ENCODE measurements around the gene LDLRAP1. TPM values are rescaled to one million over a fixed set of nuclear protein-coding genes. Genes with fewer than 3 reads are reported as not detected.

The LDLRAP1 gene
- total RNA-seq, 1 experiment from 2014 or later = 10.4 TPM

DNA sequence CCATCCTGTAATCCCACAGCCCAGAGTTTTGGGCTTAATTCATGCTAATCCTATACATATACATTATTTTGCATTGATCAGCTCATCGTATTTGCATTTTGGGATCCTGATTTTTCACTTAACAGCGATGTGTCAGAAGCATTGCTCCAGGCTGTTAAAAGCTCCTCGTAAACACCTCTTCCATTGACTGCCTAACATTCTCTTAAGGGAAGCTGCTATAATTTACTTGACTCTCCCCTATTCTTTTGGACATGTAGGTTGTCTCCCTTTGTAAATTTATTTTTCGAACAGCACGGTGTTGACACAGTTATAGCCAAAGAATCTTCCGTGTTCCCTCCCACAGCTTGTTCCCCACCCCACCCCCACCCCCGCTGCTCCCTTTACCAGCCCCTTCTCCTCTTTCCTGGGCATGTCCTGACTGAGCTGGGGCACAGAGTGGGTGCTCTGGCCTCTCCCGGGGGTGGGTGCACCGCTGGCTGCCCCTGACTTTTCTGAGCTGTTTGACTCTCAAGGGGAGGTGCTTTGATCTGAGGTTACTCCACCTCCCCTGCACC, 22.8 kb downstream of the LDLRAP1 start:
- peaks cover 19% of the 10 kb centered on the region for H3K4me1 ChIP-seq (replicated peaks)
- DNase-seq (ENCODE audit: low read depth in 1 of 2, low spot score in 2 of 2) = no peak
- peaks cover 7% of the 10 kb centered on the region for H3K36me3 ChIP-seq
- H3K9me3 ChIP-seq (replicated peaks) = no peaks in the 10 kb centered on the region
- H3K27ac ChIP-seq = no peak overlapping the region
- no peaks in the 10 kb centered on the region for H3K27me3 ChIP-seq (replicated peaks)
- H3K4me3 ChIP-seq = no peak overlapping the region

DNA sequence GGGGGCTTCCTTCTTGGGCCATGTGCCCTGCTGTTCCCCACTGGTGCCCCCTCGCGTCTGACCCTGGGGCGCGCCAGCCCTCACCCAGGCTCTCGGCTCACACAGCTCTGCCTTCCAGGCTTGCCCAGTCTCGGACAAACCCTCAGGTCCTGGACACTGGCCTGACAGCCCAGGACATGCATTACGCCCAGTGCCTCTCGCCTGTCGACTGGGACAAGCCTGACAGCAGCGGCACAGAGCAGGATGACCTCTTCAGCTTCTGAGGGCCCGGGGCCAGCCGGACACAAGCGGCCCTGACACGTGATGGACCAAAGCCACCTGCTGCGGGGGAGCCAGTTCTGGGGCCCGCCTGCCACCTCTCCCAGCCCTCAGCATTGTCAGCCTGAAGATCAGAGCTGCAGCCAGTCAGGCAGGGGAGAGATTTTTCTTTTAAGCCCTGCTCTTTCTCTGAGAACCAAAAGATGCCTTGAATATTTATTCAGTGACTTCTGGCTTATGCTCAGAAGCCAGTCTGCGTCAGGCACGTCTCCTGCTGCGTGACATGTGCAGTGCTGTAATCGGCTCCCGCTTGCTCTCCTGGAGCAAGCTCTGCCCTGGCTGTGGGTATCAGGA, 23.4 kb downstream of the LDLRAP1 start:
- H3K9me3 ChIP-seq (replicated peaks) = no peaks in the 10 kb centered on the region
- H3K27ac ChIP-seq = no peak overlapping the region
- H3K4me3 ChIP-seq = no peak overlapping the region
- peaks cover 7% of the 10 kb centered on the region for H3K36me3 ChIP-seq
- H3K4me1 ChIP-seq (replicated peaks) = peaks cover 19% of the 10 kb centered on the region
- DNase-seq (ENCODE audit: low read depth in 1 of 2, low spot score in 2 of 2) = no peak
- no peaks in the 10 kb centered on the region for H3K27me3 ChIP-seq (replicated peaks)

DNA sequence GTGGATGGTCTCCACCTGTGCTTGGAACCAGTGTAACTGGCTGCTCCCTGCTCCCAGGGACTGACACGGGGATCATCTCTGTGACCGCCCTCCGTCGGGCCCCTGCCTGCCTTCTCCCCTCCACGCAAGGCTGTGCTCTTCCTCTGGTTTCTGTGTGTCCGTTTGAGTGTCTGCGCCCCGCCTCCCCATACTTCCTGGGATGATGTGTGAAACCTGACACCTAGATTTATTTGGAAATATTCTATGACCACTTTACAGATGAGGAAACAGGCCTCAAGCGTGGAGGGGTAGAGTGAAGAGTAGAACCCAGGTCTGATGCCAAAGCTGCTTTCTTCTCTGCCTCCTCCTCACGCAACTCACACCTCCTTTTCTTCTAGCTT, 24.3 kb downstream of the LDLRAP1 start:
- H3K9me3 ChIP-seq (replicated peaks) = no peaks in the 10 kb centered on the region
- H3K4me1 ChIP-seq (replicated peaks) = peaks cover 19% of the 10 kb centered on the region
- peaks cover 2% of the 10 kb centered on the region; the same call in 1 of the 2 replicates for H3K36me3 ChIP-seq
- H3K27ac ChIP-seq = no peak overlapping the region
- H3K27me3 ChIP-seq (replicated peaks) = no peaks in the 10 kb centered on the region
- DNase-seq (ENCODE audit: low read depth in 1 of 2, low spot score in 2 of 2) = no peak
- H3K4me3 ChIP-seq = no peak overlapping the region

DNA sequence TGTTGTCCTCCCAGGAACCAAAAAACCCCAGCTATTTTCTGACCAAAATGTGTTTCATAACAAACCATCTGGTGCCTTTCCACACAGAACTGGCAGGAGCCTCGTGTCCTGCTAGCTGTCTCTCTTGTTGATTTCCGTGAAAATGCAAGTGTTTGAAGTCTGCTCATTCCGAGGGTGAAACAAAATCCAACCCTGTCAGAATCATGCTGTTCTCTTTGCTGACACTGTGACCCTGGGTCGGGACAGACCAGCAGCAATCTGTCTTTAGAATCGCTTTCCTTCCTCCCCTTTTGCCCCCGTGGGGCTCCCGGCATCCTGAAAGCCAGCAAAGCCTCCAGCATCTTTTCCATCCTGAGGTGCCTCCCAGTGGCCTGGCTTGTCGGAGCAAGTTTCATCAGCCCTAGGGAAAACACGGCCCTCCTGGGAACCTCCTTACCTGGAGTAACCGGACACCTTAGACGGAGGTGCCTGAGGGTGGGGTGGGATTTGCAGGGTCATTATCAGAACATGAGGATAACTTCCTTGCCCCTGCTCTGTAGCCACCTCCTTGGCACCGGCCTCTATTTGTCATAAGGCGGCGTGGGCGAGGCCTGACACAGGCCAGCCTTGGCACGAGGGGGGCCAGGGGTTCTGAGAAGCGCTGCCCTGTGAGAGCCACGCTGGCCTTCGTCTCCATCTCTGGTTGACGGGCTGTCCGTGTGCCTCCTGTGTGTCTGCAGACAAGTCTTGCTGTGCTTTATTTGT, 24.9 kb downstream of the LDLRAP1 start:
- Histone ChIP-seq H3K4me1 (replicated peaks) (peaks cover 19% of the 10 kb centered on the region), H3K36me3 (no peaks in the 10 kb centered on the region), H3K9me3 (replicated peaks) (no peaks in the 10 kb centered on the region), H3K4me3 (no peak overlapping the region), H3K27me3 (replicated peaks) (no peaks in the 10 kb centered on the region), H3K27ac (no peak overlapping the region)
- no peak for DNase-seq (ENCODE audit: low read depth in 1 of 2, low spot score in 2 of 2)

DNA sequence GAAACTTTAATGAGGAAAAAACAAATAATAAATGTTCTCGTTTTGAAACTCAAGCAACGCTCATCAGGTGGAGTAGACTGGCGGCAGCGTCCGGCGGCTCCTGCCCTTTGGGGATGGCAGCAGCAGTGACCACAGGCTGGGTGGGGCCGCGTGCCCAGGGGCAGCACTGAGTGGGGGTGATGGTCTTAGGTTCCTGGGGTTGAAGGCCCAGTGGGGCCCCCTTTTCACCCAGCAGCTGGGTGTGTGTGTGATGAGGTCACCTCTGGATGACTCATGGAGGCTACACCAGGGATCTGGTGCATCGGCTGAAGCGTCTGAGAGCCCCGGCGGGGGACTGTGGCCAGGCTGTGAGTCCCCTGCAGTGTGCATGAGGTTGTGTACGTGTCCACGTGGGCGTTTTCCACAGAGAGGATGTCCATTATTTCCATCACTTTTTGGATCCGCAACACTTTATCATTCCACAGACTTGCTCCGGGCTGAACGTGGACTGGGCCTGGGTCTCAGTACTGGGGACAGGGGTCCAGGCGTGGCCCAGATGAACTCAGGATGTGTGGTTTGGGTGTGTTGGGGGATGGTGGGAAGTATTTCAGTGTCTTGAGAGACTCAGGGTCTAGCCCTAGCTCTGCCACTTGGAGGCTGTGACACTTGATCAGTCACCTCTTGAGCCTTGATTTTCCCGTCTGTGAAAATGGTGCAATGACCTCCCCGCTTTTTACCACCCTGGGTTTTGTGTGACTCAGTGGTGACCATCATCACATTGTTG, 25.6 kb downstream of the LDLRAP1 start:
- no peak overlapping the region for H3K27ac ChIP-seq
- no peak overlapping the region for H3K4me3 ChIP-seq
- no peaks in the 10 kb centered on the region for H3K36me3 ChIP-seq
- DNase-seq (ENCODE audit: low read depth in 1 of 2, low spot score in 2 of 2) = peak; percentile 42 to 80
- peaks cover 19% of the 10 kb centered on the region for H3K4me1 ChIP-seq (replicated peaks)
- no peaks in the 10 kb centered on the region for H3K9me3 ChIP-seq (replicated peaks)
- H3K27me3 ChIP-seq (replicated peaks) = no peaks in the 10 kb centered on the region

DNA sequence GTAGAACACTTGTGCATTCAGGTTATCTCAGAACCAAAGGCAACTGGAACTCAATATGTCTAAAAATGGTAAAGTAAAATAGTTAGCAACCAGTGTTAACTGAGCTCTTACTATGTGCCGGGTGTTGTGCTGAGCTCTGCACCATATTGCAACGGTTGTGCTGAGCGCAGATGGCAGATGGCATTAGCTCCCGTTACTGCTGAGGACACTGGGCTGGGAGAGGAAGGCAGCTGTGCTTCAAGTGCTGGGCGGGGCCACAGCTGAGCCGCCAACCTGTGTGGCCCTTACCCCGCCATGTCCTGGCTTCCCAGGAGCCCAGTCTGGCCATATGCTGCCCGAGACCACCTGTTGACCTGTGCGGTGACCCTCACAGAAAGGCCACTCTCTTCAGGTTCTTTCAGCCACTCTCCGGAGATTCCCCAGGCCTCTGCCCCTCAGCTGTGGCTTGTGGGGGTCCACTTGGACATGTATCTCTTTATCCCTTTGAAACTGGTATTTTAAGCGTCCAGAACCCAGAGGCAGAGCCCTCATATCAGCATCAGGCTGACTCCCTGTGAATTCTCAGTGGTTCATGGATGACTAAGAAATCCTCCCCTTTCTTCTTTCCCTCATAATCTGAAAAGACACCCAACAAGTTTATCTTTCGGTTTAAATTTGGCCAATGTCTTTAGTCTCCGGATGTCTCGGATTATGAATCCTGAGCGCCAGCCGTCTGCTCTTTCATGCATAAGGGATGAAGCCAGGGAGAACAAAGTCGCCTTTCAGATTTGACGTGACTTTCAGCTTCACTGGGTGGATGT, 26.4 kb downstream of the LDLRAP1 start:
- no peaks in the 10 kb centered on the region for H3K27me3 ChIP-seq (replicated peaks)
- no peaks in the 10 kb centered on the region for H3K9me3 ChIP-seq (replicated peaks)
- no peak overlapping the region for H3K4me3 ChIP-seq
- no peaks in the 10 kb centered on the region for H3K36me3 ChIP-seq
- no peak overlapping the region for H3K27ac ChIP-seq
- DNase-seq (ENCODE audit: low read depth in 1 of 2, low spot score in 2 of 2) = no peak
- peaks cover 19% of the 10 kb centered on the region for H3K4me1 ChIP-seq (replicated peaks)

DNA sequence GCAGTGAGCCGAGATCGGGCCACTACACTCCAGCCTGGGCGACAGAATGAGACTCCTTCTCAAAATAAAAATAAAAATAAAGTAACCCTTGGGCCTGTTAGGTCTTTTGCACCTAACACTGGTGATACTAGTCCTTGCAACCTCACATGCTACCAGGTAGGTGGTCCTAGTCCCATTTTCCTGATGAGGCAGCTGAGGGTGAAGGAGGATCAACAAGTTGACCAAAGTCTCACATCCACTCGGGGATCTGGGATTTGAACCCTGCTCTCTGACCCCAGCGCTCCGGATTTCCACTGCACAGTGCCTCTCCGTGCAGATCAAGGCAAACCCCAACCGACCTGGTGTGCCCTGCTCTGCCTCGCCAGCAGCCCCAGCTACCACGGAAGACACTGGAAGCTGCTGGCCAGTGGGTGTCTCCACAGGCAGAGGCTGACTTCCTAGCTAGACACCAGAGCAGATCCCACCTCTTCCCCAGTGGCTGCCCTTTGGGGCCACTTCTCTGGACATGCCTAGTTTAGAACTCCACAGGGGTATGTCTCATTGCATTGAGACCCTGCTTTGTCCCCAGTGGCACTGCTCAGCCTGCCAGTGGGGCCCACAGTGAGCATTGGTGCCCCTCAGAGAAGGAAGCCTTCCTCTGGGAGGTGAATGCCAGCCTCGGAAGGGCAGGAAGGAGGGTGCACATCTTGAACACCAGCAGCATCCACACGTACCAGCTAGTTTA, 27.6 kb downstream of the LDLRAP1 start:
- Histone ChIP-seq H3K27me3 (replicated peaks) (no peaks in the 10 kb centered on the region), H3K36me3 (no peaks in the 10 kb centered on the region), H3K4me1 (replicated peaks) (peaks cover 19% of the 10 kb centered on the region), H3K27ac (no peak overlapping the region), H3K9me3 (replicated peaks) (no peaks in the 10 kb centered on the region), H3K4me3 (no peak overlapping the region)
- no peak for DNase-seq (ENCODE audit: low read depth in 1 of 2, low spot score in 2 of 2)

DNA sequence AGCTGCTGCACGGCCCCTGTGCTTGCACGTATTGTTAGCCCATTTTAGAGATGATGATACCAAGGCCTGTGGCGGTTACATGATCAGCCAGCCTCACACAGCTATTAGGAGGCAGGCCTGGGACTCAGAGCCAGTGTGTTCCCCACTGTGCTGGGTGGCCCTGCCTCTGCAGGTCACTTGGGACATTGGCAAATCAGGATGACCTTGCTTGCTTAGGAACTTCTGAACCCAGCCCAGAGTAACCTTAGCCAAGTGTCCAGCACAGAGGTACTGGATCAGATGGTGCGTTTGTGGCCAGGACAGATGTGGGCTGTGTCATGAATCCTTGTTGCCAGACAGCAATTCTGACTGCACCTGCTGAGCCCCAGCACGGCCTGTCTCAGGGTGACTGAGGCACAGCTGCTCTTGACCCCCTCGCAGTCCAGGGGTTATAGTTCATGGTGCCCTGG, 28.1 kb downstream of the LDLRAP1 start:
- peaks cover 19% of the 10 kb centered on the region for H3K4me1 ChIP-seq (replicated peaks)
- H3K36me3 ChIP-seq = no peaks in the 10 kb centered on the region
- H3K9me3 ChIP-seq (replicated peaks) = no peaks in the 10 kb centered on the region
- H3K27ac ChIP-seq = no peak overlapping the region
- no peaks in the 10 kb centered on the region for H3K27me3 ChIP-seq (replicated peaks)
- DNase-seq (ENCODE audit: low read depth in 1 of 2, low spot score in 2 of 2) = no peak
- no peak overlapping the region for H3K4me3 ChIP-seq

DNA sequence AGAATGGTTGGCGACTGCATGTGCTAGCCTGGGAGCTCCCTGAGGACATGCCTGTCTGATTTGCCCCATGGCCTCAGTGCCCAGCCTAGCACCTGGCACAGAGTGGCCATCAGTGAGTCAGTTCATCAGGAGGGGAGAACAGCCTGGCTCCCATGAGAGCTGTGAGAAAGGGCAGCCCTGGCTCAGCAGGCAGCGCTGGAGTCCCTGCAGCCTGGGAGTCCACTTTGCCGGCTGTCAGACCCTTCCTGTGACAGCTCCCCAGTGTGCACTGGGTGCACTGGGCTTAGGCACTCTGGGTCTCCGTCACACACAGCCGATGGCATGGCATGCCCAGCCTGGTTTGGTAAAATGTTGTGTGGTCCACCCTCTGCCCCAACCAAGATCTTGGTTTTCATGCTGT, 28.7 kb downstream of the LDLRAP1 start:
- H3K36me3 ChIP-seq = no peaks in the 10 kb centered on the region
- no peaks in the 10 kb centered on the region for H3K9me3 ChIP-seq (replicated peaks)
- no peak for DNase-seq (ENCODE audit: low read depth in 1 of 2, low spot score in 2 of 2)
- no peaks in the 10 kb centered on the region for H3K27me3 ChIP-seq (replicated peaks)
- H3K27ac ChIP-seq = no peak overlapping the region
- H3K4me1 ChIP-seq (replicated peaks) = peaks cover 19% of the 10 kb centered on the region
- H3K4me3 ChIP-seq = no peak overlapping the region

DNA sequence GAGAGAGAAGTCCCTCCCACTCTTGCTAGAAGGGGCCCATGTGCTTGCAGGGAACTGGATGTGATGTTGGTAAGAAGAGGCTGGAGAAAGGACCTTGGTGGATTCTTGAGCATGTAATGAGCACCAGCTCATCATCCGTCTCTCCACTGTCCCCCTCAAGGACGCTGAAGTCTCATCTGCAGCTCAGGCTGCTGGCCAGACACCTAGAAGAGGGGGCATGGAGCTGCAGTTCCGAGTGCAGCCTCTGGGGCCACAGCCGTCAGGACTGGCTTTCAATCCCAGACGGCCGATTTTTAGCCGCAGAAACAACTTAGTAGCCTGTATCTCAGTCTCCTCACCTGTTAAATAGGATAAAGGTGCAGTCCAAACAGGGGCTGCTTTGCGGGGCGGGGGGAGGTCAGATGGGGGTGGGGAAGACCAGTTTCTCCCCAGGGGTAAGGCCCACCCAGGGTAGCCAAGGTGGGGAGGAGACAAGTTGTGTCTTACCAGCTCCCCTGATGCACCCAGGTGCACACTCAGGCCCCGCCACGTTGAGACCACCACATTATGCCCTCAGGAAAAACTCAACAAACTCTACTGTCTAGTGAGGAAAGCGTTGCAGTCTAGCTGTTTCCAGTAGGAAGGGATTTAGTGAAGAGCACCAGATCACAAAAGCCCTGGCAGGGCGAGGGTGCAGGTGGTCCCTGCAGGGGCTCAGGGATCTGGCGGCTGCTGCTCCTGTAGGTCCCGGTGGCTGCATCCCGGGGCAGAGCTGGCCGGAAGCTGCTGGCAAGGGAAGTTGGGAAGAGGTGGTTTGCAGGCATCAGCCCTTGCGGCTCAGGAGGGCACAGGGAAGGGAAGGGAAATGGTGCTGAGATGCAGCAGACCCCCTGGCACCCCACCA, 29.5 kb downstream of the LDLRAP1 start:
- Histone ChIP-seq H3K36me3 (no peaks in the 10 kb centered on the region), H3K4me3 (no peak overlapping the region), H3K4me1 (replicated peaks) (peaks cover 19% of the 10 kb centered on the region), H3K27ac (no peak overlapping the region), H3K9me3 (replicated peaks) (no peaks in the 10 kb centered on the region), H3K27me3 (replicated peaks) (no peaks in the 10 kb centered on the region)
- peak in 1 of 2 experiments; percentile 12 for DNase-seq (ENCODE audit: low read depth in 1 of 2, low spot score in 2 of 2)

DNA sequence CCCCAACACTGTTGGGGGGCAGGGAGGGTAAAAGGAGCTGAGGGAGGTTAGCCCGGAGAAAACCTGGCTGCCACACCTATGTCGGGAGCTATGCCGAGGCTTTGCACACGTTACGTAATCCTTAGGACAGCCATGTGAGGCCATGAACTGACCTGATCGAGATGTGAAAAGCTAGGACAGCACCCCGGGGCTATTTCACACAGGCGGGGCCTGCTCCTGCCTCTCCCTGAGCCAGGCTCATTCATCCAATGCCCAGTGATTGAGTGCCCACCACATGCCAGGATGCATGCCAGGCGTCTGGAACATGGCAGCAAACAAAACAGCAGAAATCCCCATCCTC, 30.2 kb downstream of the LDLRAP1 start:
- no peaks in the 10 kb centered on the region for H3K9me3 ChIP-seq (replicated peaks)
- H3K4me3 ChIP-seq = no peak overlapping the region
- no peak overlapping the region for H3K27ac ChIP-seq
- no peaks in the 10 kb centered on the region for H3K36me3 ChIP-seq
- no peak for DNase-seq (ENCODE audit: low read depth in 1 of 2, low spot score in 2 of 2)
- H3K27me3 ChIP-seq (replicated peaks) = no peaks in the 10 kb centered on the region
- H3K4me1 ChIP-seq (replicated peaks) = peaks cover 16% of the 10 kb centered on the region

DNA sequence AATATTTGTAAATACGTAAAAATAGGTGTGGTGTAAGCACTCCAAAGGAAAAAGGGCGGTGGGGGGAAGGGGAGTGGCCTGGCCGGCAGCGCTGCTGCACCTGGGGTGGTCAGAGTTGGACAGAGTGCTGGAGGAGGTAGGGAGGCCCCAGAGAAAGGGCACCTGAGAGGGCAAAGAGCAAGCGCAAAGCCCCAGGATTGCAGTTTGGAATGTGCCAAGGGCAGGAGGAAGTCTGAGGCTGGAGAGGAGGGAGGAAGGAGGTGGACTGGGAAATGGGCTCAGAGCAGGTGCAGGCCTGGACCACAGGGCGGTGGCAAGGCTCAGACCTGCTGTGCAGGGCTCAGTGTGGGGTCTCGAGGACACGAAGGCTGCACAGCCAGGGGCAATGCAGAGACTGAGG, 30.6 kb downstream of the LDLRAP1 start:
- Histone ChIP-seq H3K36me3 (no peaks in the 10 kb centered on the region), H3K4me1 (replicated peaks) (peaks cover 12% of the 10 kb centered on the region), H3K9me3 (replicated peaks) (no peaks in the 10 kb centered on the region), H3K4me3 (no peak overlapping the region), H3K27ac (no peak overlapping the region), H3K27me3 (replicated peaks) (no peaks in the 10 kb centered on the region)
- DNase-seq (ENCODE audit: low read depth in 1 of 2, low spot score in 2 of 2) = no peak
